Panc1 (cell line): Measurements from ENCODE around the gene DYNC1H1. TPM values are rescaled to one million over a fixed set of nuclear protein-coding genes. Genes with fewer than 3 reads are reported as not detected.
A peak's percentile ranks its signal among the peaks of the same experiment; 100 is the strongest.
"Not testable (repeated sequence)": the region's sequence is repeated elsewhere in the genome, so short reads cannot be mapped to it uniquely, and the experiment has no call there.

Experiments
- ATAC-seq: fragments of 200-7000 bp; cut with Tn5 transposase; 2 replicates; pipeline ENCODE4 v1.9.1; 2020; ENCODE audit warnings: mild to moderate bottlenecking, moderate library complexity
- BruUV-seq: library from RNA; stranded (reverse); fragments of 400-500 nt; replicated peaks from 2 replicates; lab custom pipeline; 2021; lab: Mats Ljungman, UMichigan
- CTCF ChIA-PET: fragments of 300-600 bp; sonication (Branson Sonifier 250); formaldehyde crosslinking; loops from one replicate; lab custom pipeline; 2022; ENCODE audit warnings: antibody characterized with exemption; lab: Charles Lee
- POLR2A ChIA-PET: fragments of 300-600 bp; sonication (Branson Sonifier 250); formaldehyde crosslinking; loops from one replicate; lab custom pipeline; 2022; ENCODE audit warnings: antibody characterized with exemption; lab: Charles Lee
- DNase-seq: peaks from one replicate; pipeline ENCODE4 v3.0.0-alpha.2; 2010; ENCODE audit warnings: low read depth, low spot score
- H3K27ac ChIP-seq: 2 replicates; pipeline ENCODE4 v1.5.1; 2011; ENCODE audit warnings: mild to moderate bottlenecking, low read length, inconsistent platforms
- H3K27me3 ChIP-seq: fragments of 200-500 bp; sonication (Bioruptor generic); 2 replicates; pipeline ENCODE4 v1.6.0; 2014; ENCODE audit warnings: low read length, inconsistent platforms; ENCODE audit not compliant: control insufficient read depth, insufficient read depth
- H3K36me3 ChIP-seq: fragments of 200-500 bp; sonication (Bioruptor generic); 2 replicates; pipeline ENCODE4 v1.5.1; 2014; ENCODE audit warnings: inconsistent platforms, mild to moderate bottlenecking, low read length, moderate library complexity; ENCODE audit not compliant: control insufficient read depth, insufficient read depth
- H3K4me1 ChIP-seq: 2 replicates; pipeline ENCODE4 v1.5.1; 2011; ENCODE audit warnings: inconsistent platforms, mild to moderate bottlenecking, low read length, moderate library complexity; ENCODE audit not compliant: control insufficient read depth, insufficient read depth
- H3K4me3 ChIP-seq, 2 experiments: 2 replicates each; pipeline ENCODE4 v1.5.1; 2011 to 2012; ENCODE audit warnings: low read depth in 2 of 2, low read length in 2 of 2, mild to moderate bottlenecking in 2 of 2, inconsistent platforms in 1 of 2, moderate library complexity in 1 of 2
- H3K9me3 ChIP-seq: fragments of 200-500 bp; sonication (Bioruptor generic); 2 replicates; pipeline ENCODE4 v1.5.1; 2014; ENCODE audit warnings: low read depth, mild to moderate bottlenecking, inconsistent platforms, low read length, moderate library complexity; ENCODE audit not compliant: control insufficient read depth, insufficient read depth
- CTCF ChIP-seq: fragments of 450-650 bp; IDR thresholded peaks from 2 replicates; pipeline ENCODE4 v1.5.1; 2017; ENCODE audit warnings: mild to moderate bottlenecking
- POLR2AphosphoS5 ChIP-seq: IDR thresholded peaks from 2 replicates; pipeline ENCODE4 v1.6.1; 2012; ENCODE audit warnings: mild to moderate bottlenecking, low read depth, low read length, moderate library complexity
- REST ChIP-seq, 2 experiments: IDR thresholded peaks; 2 replicates each; pipeline ENCODE4 v1.6.1; 2011 to 2012; ENCODE audit warnings: low read depth in 2 of 2, control low read depth in 1 of 2, low read length in 1 of 2, mild to moderate bottlenecking in 1 of 2, moderate library complexity in 1 of 2; ENCODE audit not compliant: insufficient read depth in 1 of 2
- SIN3A ChIP-seq: IDR thresholded peaks from 2 replicates; pipeline ENCODE4 v1.6.1; 2012; ENCODE audit warnings: low read depth, mild to moderate bottlenecking, low read length, moderate library complexity, borderline replicate concordance; ENCODE audit not compliant: insufficient read depth
- TCF7L2 ChIP-seq: IDR thresholded peaks from 2 replicates; pipeline ENCODE4 v1.6.1; 2011; ENCODE audit warnings: mild to moderate bottlenecking, low read depth, low read length, inconsistent platforms
- in situ Hi-C: cut with HindIII; loops from 2 replicates; pipeline ENCODE4 v1.10.0; 2016; ENCODE audit warnings: low sequenced_read_pairs, low pct_unique_long_range_greater_than_20kb
- intact Hi-C: fragments of 100-400 bp; cut with micrococcal nuclease; formaldehyde crosslinking; loops from one replicate; pipeline ENCODE4 v1.10.0; 2022; ENCODE audit not compliant: unreplicated experiment
- total RNA-seq: library from RNA; stranded (reverse); gene quantifications from one replicate; pipeline ENCODE4 v1.2.1, GENCODE V29; 2021; ENCODE audit not compliant: unreplicated experiment

DYNC1H1 gene
- total RNA-seq, 1 experiment from 2014 or later, result 382 TPM

- in situ Hi-C loops (no loop called here), intact Hi-C loops (no loop called here)
- no peaks in the 10 kb centered on the region for H3K9me3 ChIP-seq
- BruUV-seq, result no TSS peak
- H3K4me3 ChIP-seq, result no peak overlapping the region
- peaks cover 43% of the 10 kb centered on the region for H3K36me3 ChIP-seq
- DNase-seq (no peak), ATAC-seq (no peak)
- peaks cover 14% of the 10 kb centered on the region for H3K4me1 ChIP-seq
- H3K27me3 ChIP-seq, result no peaks in the 10 kb centered on the region
- no peak overlapping the region for H3K27ac ChIP-seq
- ChIA-PET CTCF (no interaction called here), POLR2A (no interaction called here)
- TF ChIP-seq CTCF (no peak), TCF7L2 (no peak), SIN3A (no peak), POLR2AphosphoS5 (no peak), REST (IDR thresholded peaks at IDR 0.05; ENCODE audit: insufficient read depth in 1 of 2, low read depth in 2 of 2, low read length in 1 of 2) (no peak)
These were observed 117.1 kb downstream of the DYNC1H1 start for GRCh38 chr14:102081231-102082080.

- H3K27me3 ChIP-seq, ATAC-seq, H3K9me3 ChIP-seq, POLR2A ChIA-PET, intact Hi-C loops, CTCF ChIA-PET, DNase-seq, in situ Hi-C loops: not testable (repeated sequence)
- H3K27ac ChIP-seq, result peak overlapping the region; percentile 23; the same call in 1 of the 2 replicates
- TSS peak; percentile 84 for BruUV-seq
- peaks cover 24% of the 10 kb centered on the region for H3K4me1 ChIP-seq
- peaks cover 43% of the 10 kb centered on the region for H3K36me3 ChIP-seq
- peak overlapping the region; percentile 67 to 82 for H3K4me3 ChIP-seq
These were observed 120.1 kb downstream of the DYNC1H1 start for GRCh38 chr14:102084522-102084921.

- ATAC-seq (no peak), DNase-seq (no peak)
- Histone ChIP-seq H3K4me1 (peaks cover 24% of the 10 kb centered on the region), H3K9me3 (no peaks in the 10 kb centered on the region), H3K36me3 (peaks cover 43% of the 10 kb centered on the region), H3K27me3 (no peaks in the 10 kb centered on the region), H3K27ac (peak overlapping the region; percentile 86; the same call in 1 of the 2 replicates), H3K4me3 (peak overlapping the region; percentile 67 to 82)
- CTCF ChIA-PET, result no interaction called here
- BruUV-seq, result no TSS peak
- TF ChIP-seq REST (IDR thresholded peaks at IDR 0.05; ENCODE audit: insufficient read depth in 1 of 2, low read depth in 2 of 2, low read length in 1 of 2), result no peak
- no peak for TF ChIP-seq POLR2AphosphoS5
- TF ChIP-seq SIN3A, result no peak
- no peak for TF ChIP-seq CTCF
- no peak for TF ChIP-seq TCF7L2
- intact Hi-C loops, result no loop called here
- POLR2A ChIA-PET, result no interaction called here
- in situ Hi-C loops, result no loop called here
These were observed 120.6 kb downstream of the DYNC1H1 start for GRCh38 chr14:102084931-102085330.
